ENCODE data around the gene C1orf105. TPM values are rescaled to one million over a fixed set of nuclear protein-coding genes. Genes with fewer than 3 reads are reported as not detected.

Gene C1orf105
- total RNA-seq, 1 donor from 2014 or later: not detected

DNA sequence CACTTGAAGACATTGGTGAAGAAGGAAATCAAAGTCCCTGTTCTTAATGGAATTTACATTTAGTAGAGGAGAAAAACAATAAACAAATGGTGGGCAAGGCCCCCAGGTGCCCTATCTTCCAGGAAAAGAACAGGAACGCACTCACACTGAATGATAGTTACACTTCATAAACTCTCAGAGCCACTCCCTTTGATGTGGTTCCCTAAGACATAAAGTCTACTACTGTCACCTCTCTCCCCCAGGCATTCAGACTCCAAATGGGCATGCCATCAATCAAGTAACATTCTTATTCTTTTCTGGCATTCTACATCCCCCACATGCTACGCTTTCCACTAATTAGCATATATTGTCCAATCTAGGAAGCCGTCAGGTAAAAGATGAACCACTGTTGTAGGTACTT lies 59.9 kb downstream of the C1orf105 start:
- Histone ChIP-seq H3K27me3 (no peaks in the 10 kb centered on the region), H3K4me3 (no peak overlapping the region), H3K27ac (no peak overlapping the region), H3K4me1 (no peaks in the 10 kb centered on the region), H3K9me3 (no peaks in the 10 kb centered on the region), H3K36me3 (no peaks in the 10 kb centered on the region)
- no peak for DNase-seq
- no peak for ATAC-seq
- intact Hi-C loops (cut with DNase I): no loop called here
- TF ChIP-seq CTCF (IDR thresholded peaks at IDR 0.05): no peak

- intact Hi-C loops (cut with DNase I): no loop called here
- Histone ChIP-seq H3K4me3 (no peak overlapping the region), H3K27me3 (no peaks in the 10 kb centered on the region), H3K36me3 (no peaks in the 10 kb centered on the region), H3K9me3 (no peaks in the 10 kb centered on the region), H3K27ac (no peak overlapping the region), H3K4me1 (no peaks in the 10 kb centered on the region)
- DNase-seq (no peak), ATAC-seq (no peak)
- no peak for TF ChIP-seq CTCF (IDR thresholded peaks at IDR 0.05)
Observed at GRCh38 chr1:172482044-172482443, 61.6 kb downstream of the C1orf105 start.

GRCh38 chr1:172483448-172483847 lies 63.0 kb downstream of the C1orf105 start:
- Histone ChIP-seq H3K4me3 (no peak overlapping the region), H3K9me3 (no peaks in the 10 kb centered on the region), H3K36me3 (no peaks in the 10 kb centered on the region), H3K4me1 (no peaks in the 10 kb centered on the region), H3K27ac (no peak overlapping the region), H3K27me3 (no peaks in the 10 kb centered on the region)
- intact Hi-C loops (cut with DNase I): no loop called here
- TF ChIP-seq CTCF (IDR thresholded peaks at IDR 0.05): no peak
- DNase-seq: no peak
- no peak for ATAC-seq

GRCh38 chr1:172484252-172484651 lies 63.8 kb downstream of the C1orf105 start:
- intact Hi-C loops (cut with DNase I): no loop called here
- Histone ChIP-seq H3K27me3 (no peaks in the 10 kb centered on the region), H3K36me3 (no peaks in the 10 kb centered on the region), H3K9me3 (no peaks in the 10 kb centered on the region), H3K4me1 (no peaks in the 10 kb centered on the region), H3K27ac (no peak overlapping the region), H3K4me3 (no peak overlapping the region)
- ATAC-seq: no peak
- no peak for DNase-seq
- TF ChIP-seq CTCF (IDR thresholded peaks at IDR 0.05): no peak

GRCh38 chr1:172485626-172486025 lies 65.1 kb downstream of the C1orf105 start:
- H3K27me3 ChIP-seq: no peaks in the 10 kb centered on the region
- ATAC-seq (no peak), DNase-seq (no peak)
- H3K4me3 ChIP-seq: no peak overlapping the region
- H3K4me1 ChIP-seq: no peaks in the 10 kb centered on the region
- H3K9me3 ChIP-seq: no peaks in the 10 kb centered on the region
- H3K27ac ChIP-seq: no peak overlapping the region
- TF ChIP-seq CTCF (IDR thresholded peaks at IDR 0.05): no peak
- intact Hi-C loops (cut with DNase I): no loop called here
- no peaks in the 10 kb centered on the region for H3K36me3 ChIP-seq

DNA sequence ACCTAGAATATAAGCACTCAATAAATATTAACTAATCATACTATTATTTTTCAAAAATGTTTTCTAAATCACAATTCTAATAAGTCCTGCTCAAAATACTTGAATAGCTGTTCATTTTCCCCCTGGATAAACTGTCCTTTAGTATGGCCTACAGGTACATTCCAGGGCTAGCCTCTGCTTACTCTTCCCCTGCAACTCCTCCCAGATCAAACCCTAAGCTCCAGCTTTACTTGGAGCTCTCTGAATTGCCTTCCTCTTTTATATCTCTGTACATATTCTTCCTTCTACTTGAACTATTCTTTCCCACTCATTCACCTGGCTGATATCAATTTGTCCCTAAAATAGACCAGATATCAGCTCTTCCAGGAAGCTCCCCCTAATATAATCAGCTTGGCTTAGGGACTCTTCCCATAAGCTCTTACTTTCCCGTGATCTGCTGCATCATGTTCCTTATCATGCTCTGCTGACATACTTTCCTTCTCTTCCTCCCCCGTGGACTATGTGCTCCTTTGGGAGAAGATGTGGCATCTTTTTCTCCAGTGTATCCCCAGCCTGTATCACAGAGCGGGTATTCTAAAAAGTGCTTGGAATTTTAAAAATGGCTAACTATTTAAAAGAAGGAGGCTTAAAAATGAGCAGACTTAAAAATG lies 66.4 kb downstream of the C1orf105 start:
- no peak for TF ChIP-seq CTCF (IDR thresholded peaks at IDR 0.05)
- H3K36me3 ChIP-seq: no peaks in the 10 kb centered on the region
- H3K4me3 ChIP-seq: no peak overlapping the region
- no peak overlapping the region for H3K27ac ChIP-seq
- H3K4me1 ChIP-seq: no peaks in the 10 kb centered on the region
- ATAC-seq (no peak), DNase-seq (no peak)
- H3K27me3 ChIP-seq: no peaks in the 10 kb centered on the region
- H3K9me3 ChIP-seq: no peaks in the 10 kb centered on the region
- intact Hi-C loops (cut with DNase I): no loop called here
